SIG-M5 treated with dmso at 0.1 percent for 504 hours (cell line): ENCODE data around the gene PAFAH2.

Source experiments
- DNase-seq: peaks from one replicate; lab custom pipeline; 2025; ENCODE audit not compliant: unreplicated experiment; lab: John Stamatoyannopoulos, UW

Gene PAFAH2

DNA sequence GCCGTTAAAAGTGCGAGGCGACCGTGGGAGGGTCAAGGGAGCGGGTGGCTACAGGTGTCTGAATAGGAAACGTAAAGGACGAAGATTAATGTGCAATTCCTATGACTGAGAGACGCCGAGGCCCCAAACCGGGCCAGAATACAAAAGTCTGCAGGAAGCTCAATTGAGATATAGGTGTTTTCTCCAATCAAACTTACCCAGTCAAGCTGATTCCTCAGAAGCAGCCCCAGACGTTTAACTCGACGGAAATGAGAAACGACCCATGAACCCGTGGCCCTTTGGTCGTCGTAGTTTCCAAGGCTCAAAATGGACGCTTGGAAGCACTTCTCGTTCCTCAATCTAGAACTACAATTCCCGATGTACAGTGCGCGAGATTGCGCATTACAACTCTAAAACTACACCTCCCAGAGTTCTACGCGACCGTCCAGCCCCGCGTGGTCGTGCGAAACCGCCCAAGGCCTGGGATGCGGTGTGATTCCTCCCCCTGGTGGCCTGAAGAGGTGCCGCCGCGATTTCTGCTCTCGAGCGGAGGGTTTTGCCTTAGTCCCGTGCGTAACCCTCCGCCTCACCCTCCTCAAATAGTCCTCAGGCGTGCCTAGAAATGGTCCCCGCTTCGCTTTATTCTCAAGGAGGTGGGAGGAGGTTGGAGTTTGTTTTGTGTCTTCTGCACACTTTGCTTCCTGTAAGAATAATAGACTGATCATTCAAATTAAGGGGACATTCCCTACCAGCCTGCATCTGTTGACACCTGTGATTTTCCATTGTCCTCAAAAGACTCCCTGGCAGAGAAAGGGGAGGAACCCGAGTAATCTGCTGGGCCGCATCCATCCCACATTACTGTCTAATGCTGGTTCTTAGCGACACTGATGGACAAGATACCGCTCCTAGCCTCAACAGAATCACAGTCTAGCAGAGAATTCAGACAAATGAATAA, at the start of gene PAFAH2:
Gene PAFAH2, minus strand, starts transcription at position 236 of the 934 bp plus-strand sequence. CDS start 7,247 bp downstream, outside the sequence.
- peak; percentile 98 for DNase-seq

DNA sequence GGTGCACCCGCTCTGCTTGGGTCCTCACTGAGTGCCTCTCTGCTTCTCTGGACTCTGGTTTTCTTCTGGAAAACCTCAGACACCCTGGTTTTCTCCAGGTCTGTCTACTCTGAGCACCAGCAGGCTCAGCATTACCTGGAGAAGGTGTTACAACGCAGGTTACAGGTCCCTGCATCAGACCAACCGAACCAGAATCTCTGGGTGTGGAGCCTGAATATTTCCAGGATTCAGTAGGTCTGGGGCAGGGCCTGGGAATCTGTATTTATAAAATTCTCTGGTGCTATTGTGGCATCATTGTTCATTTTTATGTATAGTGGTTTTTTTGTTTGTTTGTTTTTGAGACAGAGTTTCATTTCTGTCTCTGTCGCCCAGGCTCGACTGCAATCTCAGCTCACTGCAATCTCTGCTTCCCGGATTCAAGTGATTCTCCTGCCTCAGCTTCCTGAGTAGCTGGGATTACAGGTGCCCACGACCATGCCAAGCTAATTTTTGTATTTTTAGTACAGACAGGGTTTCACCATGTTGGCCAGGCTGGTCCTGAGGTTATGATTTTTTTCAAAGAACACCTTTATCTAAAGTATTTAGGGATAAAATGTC, 49.5 kb upstream of the PAFAH2 start:
- no peak for DNase-seq

DNA sequence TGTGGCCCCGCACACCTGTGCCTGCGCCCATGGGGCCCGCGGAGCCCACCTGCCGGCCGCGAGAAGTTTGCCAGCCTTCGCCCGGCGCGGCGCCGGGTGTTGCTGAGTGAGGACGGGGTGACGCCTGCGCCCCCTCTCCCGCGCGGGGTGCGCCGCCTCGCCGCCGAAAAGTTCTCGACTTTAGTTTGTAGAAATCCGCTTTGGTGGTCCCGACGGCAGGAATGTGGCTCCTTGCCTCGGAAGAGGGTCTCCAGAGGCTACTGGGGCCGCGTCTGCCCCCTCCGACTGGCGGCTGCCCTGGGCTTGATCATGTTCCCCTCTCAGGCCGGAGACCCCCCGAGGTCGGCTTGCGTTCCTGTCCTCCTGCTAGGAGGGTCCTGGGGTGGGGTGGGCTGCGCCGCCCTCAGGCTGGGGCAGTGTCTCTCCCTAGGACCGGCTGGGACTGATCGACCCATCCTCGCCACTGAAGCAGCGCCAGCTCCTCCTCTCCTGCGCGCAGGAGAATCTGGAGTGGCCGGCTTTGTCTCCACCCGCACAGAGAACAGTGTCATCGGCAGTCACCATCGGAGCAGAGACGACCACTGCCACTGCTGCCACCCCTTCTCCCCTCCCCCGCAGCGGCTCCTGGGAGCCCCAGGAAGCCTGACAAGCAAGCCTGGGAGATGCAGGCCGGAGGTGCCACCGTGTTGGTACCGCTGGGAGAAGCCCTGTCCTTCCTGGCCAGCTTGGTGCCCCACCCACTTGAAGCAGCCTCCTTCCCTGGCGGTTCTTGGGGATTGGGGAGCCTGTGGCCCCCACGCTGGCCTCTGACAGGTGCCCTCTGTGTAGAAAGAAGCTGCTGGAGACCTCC, 48.6 kb upstream of the PAFAH2 start:
- DNase-seq, result no peak

DNA sequence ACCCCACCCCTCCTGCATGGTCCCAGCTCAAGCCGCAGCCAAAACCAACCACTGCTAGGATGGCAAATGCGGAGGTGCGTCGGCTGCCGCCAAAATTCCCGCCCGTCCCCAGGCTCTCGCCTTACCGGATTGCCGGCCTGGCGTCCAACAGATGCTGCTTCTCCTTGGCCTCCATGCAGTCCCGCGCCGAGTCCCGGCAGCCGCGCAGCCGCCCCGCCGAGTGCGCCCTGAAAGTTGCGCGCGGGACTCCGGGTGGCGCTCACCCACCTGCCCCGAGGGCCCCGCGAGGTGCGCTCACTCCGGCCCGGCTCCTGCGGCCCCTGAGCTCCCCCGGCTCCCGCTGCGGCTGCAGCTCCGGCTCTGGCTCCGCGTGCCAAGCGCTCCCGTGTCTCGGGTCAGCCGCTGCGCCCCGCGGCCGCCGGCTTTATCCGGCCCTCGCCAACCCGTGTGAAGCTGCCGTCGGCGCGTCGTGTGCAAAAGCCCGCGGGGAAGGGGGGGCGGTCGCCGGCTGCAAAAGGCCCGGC, 47.9 kb upstream of the PAFAH2 start, which contains the start of gene SLC30A2:
Gene SLC30A2, minus strand, starts transcription at position 397 of the 524 bp plus-strand sequence. Its CDS starts 222 bp downstream, at position 175.
- no peak for DNase-seq

DNA sequence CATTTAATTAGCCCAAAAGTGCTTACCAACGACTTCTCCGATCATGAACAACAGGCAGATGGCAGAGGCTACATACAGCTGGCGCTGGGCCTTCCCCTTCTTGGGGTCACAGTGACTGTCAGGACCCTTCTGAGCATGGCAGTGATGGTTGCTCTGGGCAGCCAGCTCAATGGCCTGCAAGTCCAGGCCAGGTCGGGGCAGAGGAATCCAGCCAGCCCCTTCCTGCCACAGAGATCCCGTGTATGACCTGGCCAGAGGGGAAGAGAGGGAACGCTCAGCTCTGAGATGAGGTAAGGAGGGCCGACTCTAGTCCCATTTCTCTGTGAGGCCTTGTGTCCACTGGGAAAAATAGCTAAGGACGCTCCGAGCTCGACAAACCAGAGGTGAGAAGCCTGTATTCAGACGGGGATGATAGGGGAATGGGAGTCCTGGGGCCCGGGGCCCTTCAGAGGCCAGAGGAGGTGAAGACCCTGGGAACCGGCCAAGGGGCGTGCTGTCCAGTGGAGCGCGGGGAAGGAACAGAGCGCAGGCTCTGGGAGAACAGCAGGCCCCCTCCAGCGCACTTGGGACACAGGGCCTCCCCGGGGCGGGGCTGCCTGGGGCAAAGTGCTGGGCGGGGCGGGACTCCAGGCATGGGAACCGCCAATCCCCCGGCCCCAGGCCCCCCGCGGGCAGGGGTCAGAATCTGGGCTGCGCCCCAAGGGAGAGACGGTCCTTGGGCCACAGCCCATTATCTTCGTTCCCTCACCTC, 47.3 kb upstream of the PAFAH2 start:
- no peak for DNase-seq

DNA sequence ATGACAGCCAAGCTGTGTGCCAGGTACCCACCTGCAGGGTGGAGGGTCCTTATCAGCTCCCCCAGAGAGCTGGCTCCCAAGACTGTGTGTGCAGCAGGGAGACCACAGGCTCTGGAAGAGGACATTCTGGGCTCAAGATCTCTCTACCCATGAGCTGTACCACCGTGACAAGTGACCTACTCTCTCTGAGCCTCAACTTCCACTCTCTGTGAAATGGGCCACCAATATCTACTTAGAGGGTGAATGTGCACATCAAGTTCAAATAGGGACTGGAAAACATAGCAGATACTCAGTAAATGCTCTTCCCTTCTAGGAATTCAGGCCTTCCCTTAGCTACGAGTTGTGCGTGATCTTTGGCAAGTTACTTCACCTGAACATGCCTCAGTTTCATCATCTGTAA, 46.6 kb upstream of the PAFAH2 start:
- DNase-seq, result no peak

DNA sequence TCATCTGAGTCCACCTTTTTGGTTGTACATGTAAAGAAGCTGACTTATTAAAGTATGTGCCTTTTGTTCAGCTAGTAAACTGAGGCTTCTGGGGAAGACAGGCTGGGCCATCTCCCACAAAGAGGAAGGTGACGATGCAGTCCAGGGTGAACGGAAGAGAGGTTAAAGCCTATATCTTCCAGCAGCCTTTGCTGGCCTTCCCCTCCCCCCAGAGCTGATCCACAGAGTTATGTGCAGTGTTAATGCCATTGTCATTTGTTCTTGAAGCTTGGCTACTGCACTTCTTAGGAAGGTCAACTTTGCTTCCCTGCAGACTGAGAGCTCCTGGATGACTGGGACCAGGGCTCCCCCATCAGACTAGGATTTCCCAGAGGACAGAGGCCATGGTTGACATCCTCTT, 45.9 kb upstream of the PAFAH2 start:
- DNase-seq, result no peak

DNA sequence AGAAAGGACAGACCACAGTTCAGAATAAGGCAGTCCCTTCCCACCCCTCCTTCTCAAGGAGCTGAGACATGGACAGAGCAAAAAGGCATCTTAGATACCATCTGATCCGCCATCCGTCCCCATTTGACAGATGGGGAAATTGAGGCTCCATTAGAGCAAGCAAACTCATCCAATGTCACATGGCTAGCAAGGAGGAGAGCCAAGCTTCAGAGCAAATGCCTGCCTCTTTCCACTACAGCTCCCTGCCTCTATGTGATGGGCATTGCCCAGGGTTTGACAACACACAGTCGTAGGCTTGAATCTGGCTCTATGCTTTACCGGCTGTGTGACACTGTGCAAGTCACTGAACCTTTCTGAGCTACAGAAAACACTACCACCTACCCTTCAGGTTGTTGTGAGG, 44.1 kb upstream of the PAFAH2 start:
- no peak for DNase-seq

DNA sequence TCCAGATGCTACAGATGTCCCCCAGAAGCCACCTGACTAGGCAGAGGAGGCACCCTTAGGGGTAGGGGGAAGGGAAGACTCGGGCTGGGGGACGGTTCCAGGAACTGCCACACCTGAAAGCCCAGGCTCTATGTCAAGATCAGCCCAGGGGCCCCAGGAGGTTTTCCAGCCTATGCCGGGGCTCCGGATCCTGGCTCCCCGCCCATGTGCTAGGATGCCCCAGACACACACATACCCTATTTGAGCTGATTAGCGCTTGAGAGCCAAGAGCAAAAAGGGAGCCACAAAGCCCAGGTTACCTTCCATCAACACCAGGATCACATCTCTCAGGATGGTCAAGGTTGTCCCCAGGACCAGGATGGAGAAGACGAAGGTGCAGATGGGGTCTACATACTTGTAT, 43.5 kb upstream of the PAFAH2 start:
- no peak for DNase-seq

DNA sequence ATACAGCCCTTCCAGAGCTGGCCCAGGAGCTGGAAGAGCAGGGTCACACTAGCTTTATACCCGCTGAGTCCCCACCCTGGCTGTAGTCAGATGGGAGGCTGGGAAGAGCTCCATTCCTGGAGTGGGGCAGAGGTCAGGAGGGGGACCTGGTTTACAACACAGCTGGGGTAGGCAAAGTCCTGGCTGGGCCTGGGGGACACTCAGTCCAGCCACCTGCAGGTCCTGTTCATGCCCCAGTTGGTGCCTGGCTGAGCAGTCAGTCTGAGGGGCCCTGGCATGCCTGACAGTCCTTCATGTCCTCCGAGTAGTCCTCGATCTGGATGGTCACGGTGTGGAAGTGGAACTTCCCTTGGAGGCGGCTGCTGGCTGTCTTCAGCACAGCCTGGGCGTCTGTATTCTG, 41.0 kb upstream of the PAFAH2 start:
- no peak for DNase-seq

DNA sequence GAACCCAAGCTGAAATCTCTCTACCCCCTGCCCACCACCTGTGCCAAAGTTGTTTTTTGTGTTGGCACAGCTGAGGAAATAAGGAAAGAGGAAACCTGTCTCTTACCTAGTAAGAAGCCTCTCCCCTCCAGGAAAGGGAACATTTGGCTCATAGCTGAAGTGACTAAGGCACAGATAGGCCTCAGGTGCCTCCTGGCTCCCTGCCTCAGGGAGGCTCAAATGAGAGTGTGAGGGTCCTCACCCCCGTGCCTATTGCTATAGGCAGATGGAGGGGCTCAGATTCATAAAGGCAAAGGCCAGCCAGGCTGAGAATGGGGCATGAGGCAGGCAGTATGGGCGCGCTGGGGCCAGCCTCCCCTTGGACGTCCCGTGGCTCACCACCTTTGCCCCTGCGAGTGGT, 40.6 kb upstream of the PAFAH2 start:
- no peak for DNase-seq

DNA sequence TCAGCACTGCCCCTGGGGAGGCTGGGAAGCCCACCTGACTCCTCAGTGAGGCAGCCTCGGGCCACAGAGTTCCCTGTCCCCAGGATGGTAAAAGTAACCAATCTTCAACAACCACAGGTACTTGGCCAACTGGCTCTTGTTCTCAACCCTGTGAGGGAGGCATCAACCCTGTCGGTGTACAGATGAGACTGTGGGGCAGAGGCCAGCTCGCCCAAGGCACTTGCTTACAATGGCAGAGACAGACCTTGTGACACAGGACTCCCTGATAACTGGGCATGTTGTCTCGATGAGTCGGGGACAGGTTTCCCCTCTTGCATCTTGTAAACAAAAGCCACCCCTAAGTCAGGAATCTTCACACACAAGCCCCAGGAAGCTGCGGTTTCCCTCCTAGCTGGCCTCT, 40.0 kb upstream of the PAFAH2 start:
- DNase-seq, result no peak

DNA sequence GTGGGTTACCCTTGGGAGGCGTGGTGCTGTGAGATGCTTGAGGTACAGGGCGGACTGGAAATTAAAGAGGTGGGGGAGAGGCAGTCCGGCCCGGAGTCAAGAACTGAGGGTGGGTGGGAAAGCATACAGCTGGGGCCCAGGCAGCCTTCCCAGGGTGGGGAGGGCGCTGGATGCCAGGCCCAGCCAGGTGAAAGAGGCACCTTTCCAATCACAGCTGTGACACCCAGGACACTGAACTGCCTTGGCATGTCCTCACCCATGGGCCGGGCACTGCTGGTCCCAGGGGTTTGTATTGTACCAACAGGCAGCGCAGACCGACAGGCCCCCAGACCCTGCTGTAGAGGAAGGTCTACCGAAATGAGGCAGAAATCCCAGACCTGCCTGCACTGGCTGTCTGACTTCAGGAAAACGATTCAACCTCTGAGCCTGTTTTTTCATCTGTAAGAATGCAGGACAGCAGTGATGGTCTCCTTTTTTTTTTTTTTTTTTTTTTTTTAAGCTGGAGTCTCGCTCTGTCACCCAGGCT, 39.0 kb upstream of the PAFAH2 start:
- no peak for DNase-seq

DNA sequence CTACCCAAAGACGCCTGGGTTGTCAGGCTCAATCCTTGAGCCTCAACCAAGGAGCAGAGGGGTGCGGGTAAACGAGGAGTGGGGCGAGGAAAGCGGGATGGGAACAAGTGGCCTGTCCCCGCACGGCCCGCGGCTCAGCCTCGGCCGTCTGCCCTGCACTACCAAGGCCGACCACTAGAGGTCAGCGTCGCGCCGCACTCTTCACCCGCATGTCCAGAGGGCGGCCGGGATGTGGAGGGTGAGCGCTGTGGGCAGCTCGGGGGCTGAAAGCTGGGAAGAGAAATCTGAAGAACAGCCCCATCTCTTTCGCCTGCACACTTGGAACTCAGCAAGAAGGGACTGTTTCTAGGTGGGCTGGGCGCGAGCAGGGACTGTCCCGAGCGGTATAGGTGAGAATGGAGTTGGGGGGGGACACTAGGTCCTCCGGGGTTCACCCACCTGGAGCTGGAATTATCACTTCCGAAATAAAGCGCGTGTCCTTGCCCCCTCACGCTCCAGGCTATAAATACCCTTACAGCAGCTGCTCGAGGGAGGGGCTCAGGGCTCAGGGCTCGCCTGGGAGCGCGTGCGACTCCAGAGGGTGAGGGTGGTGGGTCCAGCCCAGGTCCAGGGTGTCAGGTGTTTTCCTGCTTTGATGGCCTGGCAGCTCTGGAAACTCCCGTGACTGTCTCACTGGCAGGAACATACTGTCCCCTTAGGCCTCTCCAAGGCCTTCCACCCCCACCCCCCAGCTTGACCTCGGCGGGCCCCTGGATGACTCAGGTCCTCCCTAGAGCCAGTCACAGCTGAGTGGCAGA, 38.3 kb upstream of the PAFAH2 start:
- peak; percentile 12 for DNase-seq

DNA sequence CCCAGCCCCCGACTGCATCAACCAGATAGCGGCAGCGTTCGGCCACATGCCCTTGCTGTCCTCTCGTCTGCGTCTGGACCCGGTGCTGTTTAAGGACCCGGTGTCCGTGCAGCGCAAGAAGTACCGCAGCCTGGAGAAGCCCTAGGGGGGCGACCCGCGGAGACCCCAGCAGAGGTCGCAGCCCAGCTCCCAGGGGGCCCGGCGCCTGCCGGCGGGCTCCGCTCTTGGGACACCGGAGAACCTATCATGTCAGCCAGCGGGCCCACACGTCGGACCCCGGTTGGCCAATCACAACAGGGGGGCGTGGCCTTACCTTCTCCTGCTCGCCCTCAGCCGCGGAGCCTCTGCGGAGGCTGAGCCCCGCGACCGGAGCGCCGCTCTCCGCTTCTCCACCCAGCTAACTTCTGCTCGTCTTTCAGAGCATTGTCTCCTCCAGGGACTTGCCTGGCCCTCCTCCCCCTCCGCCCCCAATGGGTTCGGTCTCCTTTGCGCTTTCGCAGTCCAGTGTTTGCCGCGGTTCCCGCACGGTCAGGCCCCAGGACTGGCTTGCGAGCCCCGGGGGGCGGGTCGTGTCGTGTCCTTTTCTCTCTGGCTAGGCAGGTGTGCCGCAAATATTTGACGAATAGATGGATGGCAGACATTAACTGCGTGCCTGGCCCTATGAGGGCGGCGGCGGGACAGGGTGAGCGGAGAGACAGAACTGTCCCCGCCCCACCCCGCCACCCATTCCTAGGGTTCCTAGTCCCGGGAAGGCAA, 37.5 kb upstream of the PAFAH2 start:
- peak; percentile 91 for DNase-seq

DNA sequence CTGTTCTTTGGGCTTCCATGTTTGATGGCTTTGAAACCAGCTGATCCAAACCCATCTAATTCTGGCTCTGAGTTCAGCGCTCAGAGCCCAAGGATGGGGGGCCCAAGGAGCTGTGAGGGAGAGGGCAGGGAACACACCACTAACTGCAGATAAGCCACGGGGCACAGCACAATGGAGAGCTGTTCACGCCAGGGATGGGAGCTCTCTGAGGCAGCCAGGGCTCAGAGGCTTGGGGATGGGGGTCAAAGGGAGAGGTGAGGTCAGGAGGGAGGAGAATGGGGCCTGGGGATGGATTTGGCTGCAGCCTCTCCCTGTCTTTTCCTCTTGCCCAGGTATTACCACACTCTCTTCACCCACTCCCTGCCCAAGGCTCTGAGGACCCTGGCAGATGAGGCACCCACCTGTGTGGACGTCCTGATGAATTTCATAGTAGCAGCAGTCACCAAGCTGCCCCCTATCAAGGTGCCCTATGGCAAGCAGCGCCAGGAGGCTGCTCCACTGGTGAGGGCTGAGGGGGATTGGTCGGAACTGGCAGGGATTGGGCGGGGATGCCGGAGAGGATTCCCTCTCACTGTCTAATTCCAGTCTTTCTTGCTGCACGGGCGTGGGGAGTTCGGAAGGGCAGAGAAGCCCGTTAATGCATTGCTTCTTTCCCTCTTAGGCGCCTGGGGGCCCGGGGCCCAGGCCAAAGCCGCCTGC, 36.8 kb upstream of the PAFAH2 start:
- no peak for DNase-seq

DNA sequence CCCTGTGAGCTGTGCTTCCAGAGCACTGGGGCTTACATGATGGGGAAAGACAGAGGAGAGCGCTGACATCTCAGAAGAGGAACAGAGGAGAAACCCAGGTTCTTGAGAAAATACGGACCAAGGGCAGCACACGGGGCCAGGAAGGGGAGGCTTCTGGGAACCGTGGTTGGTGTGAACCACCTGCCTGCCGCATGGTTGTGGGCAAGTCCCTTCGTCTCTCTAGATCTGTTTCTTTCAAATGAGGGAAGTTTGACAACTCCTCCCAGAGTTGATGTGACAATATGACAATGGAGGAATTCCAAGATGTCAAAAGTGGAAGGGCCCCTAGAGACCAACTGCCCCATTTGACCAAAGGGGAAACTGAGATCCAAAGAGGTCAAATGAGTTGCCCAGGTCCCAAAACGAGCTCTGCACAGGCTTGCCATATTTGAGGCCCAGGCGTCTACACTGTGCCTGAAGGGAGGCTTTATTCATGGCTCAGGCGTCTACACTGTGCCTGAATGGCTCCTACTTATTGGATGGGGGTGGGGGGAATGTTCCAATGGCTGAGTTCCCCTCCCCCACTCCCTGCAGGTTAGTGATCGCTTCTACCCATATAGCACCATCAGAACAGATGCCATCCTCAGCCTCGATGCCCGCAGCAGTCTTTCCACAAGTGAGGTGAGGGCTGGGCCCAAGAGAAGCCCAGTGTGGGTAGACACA, 34.9 kb upstream of the PAFAH2 start:
- DNase-seq, result no peak
